ENCODE data around the gene CLDN12. TPM values are rescaled to one million over a fixed set of nuclear protein-coding genes. Genes with fewer than 3 reads are reported as not detected.

The CLDN12 gene
- total and polyA plus RNA-seq, 2 of the 4 experiments (the other 2 are of a cell fraction), result 33.4 to 46.4 TPM

GRCh38 chr7:90453259-90453891 lies 50.1 kb downstream of the CLDN12 start:
- H3K4me1 ChIP-seq (ENCODE audit: control insufficient read depth, insufficient read depth, low read length), result no peaks in the 10 kb centered on the region
- CTCF ChIA-PET, result interaction anchor here (0.6 kb wide), 1 partner anchor 269 kb away, joined by 3 read pairs; no protein-coding TSS in a partner anchor
- no peak overlapping the region for H3K4ac ChIP-seq (ENCODE audit: low read depth, low read length)
- dilution Hi-C loops (cut with HindIII; ENCODE audit: low sequenced_read_pairs, unreplicated experiment) (no loop called here), in situ Hi-C loops (cut with MboI; ENCODE audit: low sequenced_read_pairs) (loop anchor here (10.0 kb wide), 1 partner anchor 571 kb away; no protein-coding TSS in a partner anchor), intact Hi-C loops (cut with micrococcal nuclease) (loop anchor here (10.0 kb wide), 1 partner anchor 311 kb away; no protein-coding TSS in a partner anchor)
- ATAC-seq (ENCODE audit: low read depth) (no peak), DNase-seq (no peak)
- H3K9me1 ChIP-seq (ENCODE audit: insufficient read depth, low read length), result no peaks in the 10 kb centered on the region
- H2AFZ ChIP-seq (replicated peaks; ENCODE audit: low read length, poor library complexity), result no peak overlapping the region
- POLR2A ChIA-PET (ENCODE audit: unreplicated experiment), result no interaction called here
- H3K9me3 ChIP-seq (ENCODE audit: control insufficient read depth, insufficient read depth, low read length), result no peaks in the 10 kb centered on the region
- H4K5ac ChIP-seq (ENCODE audit: low read depth, low read length), result no peak overlapping the region
- no peak overlapping the region for H3K4me2 ChIP-seq (ENCODE audit: low read depth, low read length)
- H3K79me1 ChIP-seq (ENCODE audit: low read depth in 1 of 2, low read length in 2 of 2), result no peaks in the 10 kb centered on the region
- H3K4me3 ChIP-seq (ENCODE audit: insufficient read depth, low read depth, low read length), result no peak overlapping the region
- H3K18ac ChIP-seq (ENCODE audit: low read depth, low read length), result no peak overlapping the region
- no peak overlapping the region for H2AK5ac ChIP-seq (ENCODE audit: low read depth, low read length)
- H3K27me3 ChIP-seq (ENCODE audit: control insufficient read depth, insufficient read depth, low read length), result no peaks in the 10 kb centered on the region
- no peak overlapping the region for H2BK15ac ChIP-seq (ENCODE audit: low read depth, low read length)
- no peak overlapping the region for H3K9ac ChIP-seq (ENCODE audit: low read depth, low read length)
- H4K91ac ChIP-seq (ENCODE audit: insufficient read depth, low read depth, low read length), result no peak overlapping the region
- no peak overlapping the region for H3K27ac ChIP-seq (ENCODE audit: insufficient read depth, low read length)
- no peak overlapping the region for H3K14ac ChIP-seq (replicated peaks; ENCODE audit: low read depth, low read length)
- no peak overlapping the region for H3K56ac ChIP-seq (ENCODE audit: extremely low read depth, insufficient read depth, low read length)
- no peak overlapping the region for H2BK5ac ChIP-seq (ENCODE audit: low read depth, low read length, poor library complexity, severe bottlenecking)
- no peak overlapping the region for H3K23ac ChIP-seq (ENCODE audit: low read depth, low read length)
- H2BK120ac ChIP-seq (ENCODE audit: low read depth, low read length), result no peak overlapping the region
- H4K8ac ChIP-seq (ENCODE audit: low read depth in 2 of 2, low read length in 2 of 2), result no peak overlapping the region
- no peaks in the 10 kb centered on the region for H4K20me1 ChIP-seq (ENCODE audit: insufficient read depth, low read length)
- H2BK20ac ChIP-seq (ENCODE audit: low read depth, low read length), result no peak overlapping the region
- H2AK9ac ChIP-seq (replicated peaks; ENCODE audit: low read depth, low read length, poor library complexity), result no peak overlapping the region
- BruUV-seq (replicated peaks), result no TSS peak
- no peaks in the 10 kb centered on the region for H3K36me3 ChIP-seq (ENCODE audit: control insufficient read depth, insufficient read depth, low read length)
- TF ChIP-seq CHD1 (IDR thresholded peaks at IDR 0.05; ENCODE audit: low read depth, low read length), result no peak
- no peak for TF ChIP-seq MXI1 (IDR thresholded peaks at IDR 0.05; ENCODE audit: borderline replicate concordance, low read depth, low read length)

All from IMR-90 (cell line).